C4-2B (cell line): Measurements from ENCODE around the gene MCCD1.

ENCODE experiments used
- H3K27ac ChIP-seq: fragments of 450-650 bp; 2 replicates; pipeline ENCODE4 v1.5.1; 2017
- ZFX ChIP-seq: fragments of 450-650 bp; IDR thresholded peaks from 2 replicates; pipeline ENCODE4 v1.6.1; 2017
- TF ChIP-seq, protein P1 (sequence below): fragments of 450-650 bp; conservative IDR thresholded peaks from 2 replicates; pipeline ENCODE4 v1.5.1; 2017; ENCODE audit warnings: mild to moderate bottlenecking

MCCD1 gene

DNA sequence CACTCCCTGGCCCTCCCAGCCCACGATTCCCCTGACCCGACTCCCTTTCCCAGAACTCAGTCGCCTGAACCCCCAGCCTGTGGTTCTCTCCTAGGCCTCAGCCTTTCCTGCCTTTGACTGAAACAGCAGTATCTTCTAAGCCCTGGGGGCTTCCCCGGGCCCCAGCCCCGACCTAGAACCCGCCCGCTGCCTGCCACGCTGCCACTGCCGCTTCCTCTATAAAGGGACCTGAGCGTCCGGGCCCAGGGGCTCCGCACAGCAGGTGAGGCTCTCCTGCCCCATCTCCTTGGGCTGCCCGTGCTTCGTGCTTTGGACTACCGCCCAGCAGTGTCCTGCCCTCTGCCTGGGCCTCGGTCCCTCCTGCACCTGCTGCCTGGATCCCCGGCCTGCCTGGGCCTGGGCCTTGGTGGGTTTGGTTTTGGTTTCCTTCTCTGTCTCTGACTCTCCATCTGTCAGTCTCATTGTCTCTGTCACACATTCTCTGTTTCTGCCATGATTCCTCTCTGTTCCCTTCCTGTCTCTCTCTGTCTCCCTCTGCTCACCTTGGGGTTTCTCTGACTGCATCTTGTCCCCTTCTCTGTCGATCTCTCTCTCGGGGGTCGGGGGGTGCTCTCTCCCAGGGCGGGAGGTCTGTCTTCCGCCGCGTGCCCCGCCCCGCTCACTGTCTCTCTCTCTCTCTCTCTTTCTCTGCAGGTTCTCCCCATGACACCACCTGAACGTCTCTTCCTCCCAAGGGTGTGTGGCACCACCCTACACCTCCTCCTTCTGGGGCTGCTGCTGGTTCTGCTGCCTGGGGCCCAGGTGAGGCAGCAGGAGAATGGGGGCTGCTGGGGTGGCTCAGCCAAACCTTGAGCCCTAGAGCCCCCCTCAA lies 43.5 kb downstream of the MCCD1 start, which contains the start of gene LTA:
TSS of gene LTA (plus strand) at position 249 of the 871 bp plus-strand sequence. CDS start at position 703, 454 bp downstream.
- TF ChIP-seq ZFX, result no peak
- TF ChIP-seq, protein P1, sequence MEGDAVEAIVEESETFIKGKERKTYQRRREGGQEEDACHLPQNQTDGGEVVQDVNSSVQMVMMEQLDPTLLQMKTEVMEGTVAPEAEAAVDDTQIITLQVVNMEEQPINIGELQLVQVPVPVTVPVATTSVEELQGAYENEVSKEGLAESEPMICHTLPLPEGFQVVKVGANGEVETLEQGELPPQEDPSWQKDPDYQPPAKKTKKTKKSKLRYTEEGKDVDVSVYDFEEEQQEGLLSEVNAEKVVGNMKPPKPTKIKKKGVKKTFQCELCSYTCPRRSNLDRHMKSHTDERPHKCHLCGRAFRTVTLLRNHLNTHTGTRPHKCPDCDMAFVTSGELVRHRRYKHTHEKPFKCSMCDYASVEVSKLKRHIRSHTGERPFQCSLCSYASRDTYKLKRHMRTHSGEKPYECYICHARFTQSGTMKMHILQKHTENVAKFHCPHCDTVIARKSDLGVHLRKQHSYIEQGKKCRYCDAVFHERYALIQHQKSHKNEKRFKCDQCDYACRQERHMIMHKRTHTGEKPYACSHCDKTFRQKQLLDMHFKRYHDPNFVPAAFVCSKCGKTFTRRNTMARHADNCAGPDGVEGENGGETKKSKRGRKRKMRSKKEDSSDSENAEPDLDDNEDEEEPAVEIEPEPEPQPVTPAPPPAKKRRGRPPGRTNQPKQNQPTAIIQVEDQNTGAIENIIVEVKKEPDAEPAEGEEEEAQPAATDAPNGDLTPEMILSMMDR, result no peak
- H3K27ac ChIP-seq, result no peak within 1 kb of the TSS

DNA sequence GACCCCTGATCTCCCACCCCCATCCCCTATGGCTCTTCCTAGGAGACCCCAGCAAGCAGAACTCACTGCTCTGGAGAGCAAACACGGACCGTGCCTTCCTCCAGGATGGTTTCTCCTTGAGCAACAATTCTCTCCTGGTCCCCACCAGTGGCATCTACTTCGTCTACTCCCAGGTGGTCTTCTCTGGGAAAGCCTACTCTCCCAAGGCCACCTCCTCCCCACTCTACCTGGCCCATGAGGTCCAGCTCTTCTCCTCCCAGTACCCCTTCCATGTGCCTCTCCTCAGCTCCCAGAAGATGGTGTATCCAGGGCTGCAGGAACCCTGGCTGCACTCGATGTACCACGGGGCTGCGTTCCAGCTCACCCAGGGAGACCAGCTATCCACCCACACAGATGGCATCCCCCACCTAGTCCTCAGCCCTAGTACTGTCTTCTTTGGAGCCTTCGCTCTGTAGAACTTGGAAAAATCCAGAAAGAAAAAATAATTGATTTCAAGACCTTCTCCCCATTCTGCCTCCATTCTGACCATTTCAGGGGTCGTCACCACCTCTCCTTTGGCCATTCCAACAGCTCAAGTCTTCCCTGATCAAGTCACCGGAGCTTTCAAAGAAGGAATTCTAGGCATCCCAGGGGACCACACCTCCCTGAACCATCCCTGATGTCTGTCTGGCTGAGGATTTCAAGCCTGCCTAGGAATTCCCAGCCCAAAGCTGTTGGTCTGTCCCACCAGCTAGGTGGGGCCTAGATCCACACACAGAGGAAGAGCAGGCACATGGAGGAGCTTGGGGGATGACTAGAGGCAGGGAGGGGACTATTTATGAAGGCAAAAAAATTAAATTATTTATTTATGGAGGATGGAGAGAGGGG lies 44.7 kb downstream of the MCCD1 start:
- H3K27ac ChIP-seq, result no peak overlapping the region
- TF ChIP-seq ZFX, result no peak
- TF ChIP-seq, protein P1, result no peak

GRCh38 chr6:31574106-31575061 lies 45.6 kb downstream of the MCCD1 start:
- no peak overlapping the region for H3K27ac ChIP-seq
- no peak for TF ChIP-seq ZFX
- TF ChIP-seq, protein P1, result no peak

- no peak within 1 kb of the TSS for H3K27ac ChIP-seq
- TF ChIP-seq, protein P1, result no peak
- TF ChIP-seq ZFX, result no peak
Observed at GRCh38 chr6:31575335-31575901, 46.7 kb downstream of the MCCD1 start, which contains the start of gene TNF. TNF (plus strand) TSS chr6:31575565; CDS start chr6:31575742, 177 bp downstream.

- H3K27ac ChIP-seq, result no peak overlapping the region
- TF ChIP-seq, protein P1, result no peak
- no peak for TF ChIP-seq ZFX
Observed at GRCh38 chr6:31575952-31576685, 47.4 kb downstream of the MCCD1 start.
